ENCODE measurements around the gene KLHDC3. TPM values are rescaled to one million over a fixed set of nuclear protein-coding genes. Genes with fewer than 3 reads are reported as not detected.

The KLHDC3 gene
- total and polyA plus RNA-seq, 2 of the 8 experiments (the other 6 are each of a cell fraction or from before 2014, with no cell fraction given) = 181 to 203 TPM

DNA sequence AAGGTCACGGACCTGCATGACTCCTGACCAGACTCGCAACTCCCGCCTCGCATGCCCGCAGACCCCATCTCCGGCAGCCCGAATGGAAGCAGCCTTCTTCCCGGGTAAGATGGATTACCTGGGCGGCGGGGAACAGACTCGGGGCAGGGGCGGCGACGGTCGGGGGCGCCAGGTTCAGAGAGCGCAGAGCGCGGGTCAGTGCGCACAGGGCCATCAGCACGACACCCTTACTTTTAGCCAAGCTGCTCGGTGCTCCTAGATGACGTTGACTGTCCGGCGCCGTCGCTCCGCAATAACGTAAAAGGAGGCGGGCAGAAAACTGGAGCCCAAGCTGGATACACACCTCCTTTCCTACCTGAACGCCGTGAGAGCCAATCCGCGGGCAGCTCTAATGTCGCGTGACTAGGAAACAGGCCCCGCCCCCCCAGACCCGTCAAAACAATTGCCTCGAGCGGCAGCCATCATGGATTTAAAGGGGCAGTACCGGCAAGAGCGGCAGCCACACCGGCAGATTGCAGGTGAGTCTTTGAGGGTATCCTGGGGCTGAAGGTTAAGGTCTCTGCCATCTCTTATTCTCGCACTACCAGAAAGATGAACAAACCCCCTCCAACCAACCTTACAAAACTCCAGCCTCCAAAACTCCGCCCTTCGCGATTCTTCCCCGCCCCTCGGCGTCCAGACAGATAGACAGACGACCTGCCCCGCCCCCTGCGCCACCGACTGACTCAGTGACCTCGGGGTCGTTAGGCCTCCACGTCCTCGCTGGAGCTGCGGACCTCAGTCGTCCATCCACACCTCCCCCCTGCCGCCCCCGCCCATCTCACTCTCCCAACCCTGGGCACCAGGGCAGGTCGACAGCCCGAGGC is 45.4 kb downstream of the KLHDC3 start, which contains the start of the genes KLC4 and MRPL2 (continued):
- no peak; the same call in none of the 2 replicates for TF ChIP-seq RBBP5 (IDR thresholded peaks at IDR 0.05; ENCODE audit: borderline replicate concordance, low read depth, low read length)
- no peak for TF ChIP-seq POU5F1 (IDR thresholded peaks at IDR 0.05; ENCODE audit: low read depth, low read length)
- TF ChIP-seq CEBPB (IDR thresholded peaks at IDR 0.05; ENCODE audit: low read depth, low read length) = no peak
- TF ChIP-seq GABPA (IDR thresholded peaks at IDR 0.05; ENCODE audit: borderline replicate concordance, insufficient read depth, low read length) = no peak
- peak; percentile 99 for TF ChIP-seq POLR2AphosphoS5 (IDR thresholded peaks at IDR 0.05; ENCODE audit: low read depth, low read length)
- no peak for TF ChIP-seq SIX5 (IDR thresholded peaks at IDR 0.05; ENCODE audit: low read depth, low read length)
- peak in 1 of 2 experiments; percentile 31; a peak in 1 of 4 replicates for TF ChIP-seq HDAC2 (IDR thresholded peaks at IDR 0.05; ENCODE audit: borderline replicate concordance in 1 of 2, low read depth in 2 of 2, low read length in 2 of 2)
- peak; percentile 100 for TF ChIP-seq KDM4A (IDR thresholded peaks at IDR 0.05; ENCODE audit: low read depth, low read length, severe bottlenecking)
- peak; percentile 63 for TF ChIP-seq CHD2 (IDR thresholded peaks at IDR 0.05; ENCODE audit: low read length)
- no peak for TF ChIP-seq EZH2 (IDR thresholded peaks at IDR 0.05; ENCODE audit: low read depth, low read length, severe bottlenecking)
- TF ChIP-seq, protein P1, sequence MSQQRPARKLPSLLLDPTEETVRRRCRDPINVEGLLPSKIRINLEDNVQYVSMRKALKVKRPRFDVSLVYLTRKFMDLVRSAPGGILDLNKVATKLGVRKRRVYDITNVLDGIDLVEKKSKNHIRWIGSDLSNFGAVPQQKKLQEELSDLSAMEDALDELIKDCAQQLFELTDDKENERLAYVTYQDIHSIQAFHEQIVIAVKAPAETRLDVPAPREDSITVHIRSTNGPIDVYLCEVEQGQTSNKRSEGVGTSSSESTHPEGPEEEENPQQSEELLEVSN (IDR thresholded peaks at IDR 0.05) = no peak
- TF ChIP-seq RXRA (IDR thresholded peaks at IDR 0.05; ENCODE audit: insufficient read depth, low read depth, low read length) = no peak
- no peak for TF ChIP-seq KDM1A (IDR thresholded peaks at IDR 0.05; ENCODE audit: borderline replicate concordance, low read length)
- no peak for TF ChIP-seq CHD1 (IDR thresholded peaks at IDR 0.05; ENCODE audit: low read depth, low read length)
- no peak for TF ChIP-seq NANOG (IDR thresholded peaks at IDR 0.05; ENCODE audit: insufficient read depth, low read depth, low read length, poor library complexity, severe bottlenecking)
- TF ChIP-seq JUN (IDR thresholded peaks at IDR 0.05; ENCODE audit: low read depth, low read length) = no peak
- TF ChIP-seq CTBP2 (IDR thresholded peaks at IDR 0.05; ENCODE audit: borderline replicate concordance, insufficient read depth, insufficient read length, low read length) = no peak
- TF ChIP-seq, protein P2, sequence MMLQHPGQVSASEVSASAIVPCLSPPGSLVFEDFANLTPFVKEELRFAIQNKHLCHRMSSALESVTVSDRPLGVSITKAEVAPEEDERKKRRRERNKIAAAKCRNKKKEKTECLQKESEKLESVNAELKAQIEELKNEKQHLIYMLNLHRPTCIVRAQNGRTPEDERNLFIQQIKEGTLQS (IDR thresholded peaks at IDR 0.05; ENCODE audit: insufficient read depth, low read depth, low read length) = peak; percentile 96
- TF ChIP-seq KDM5A (IDR thresholded peaks at IDR 0.05; ENCODE audit: low read length) = peak; percentile 95
- TF ChIP-seq YY1 (IDR thresholded peaks at IDR 0.05; ENCODE audit: low read depth, low read length) = peak; percentile 98
- TF ChIP-seq TEAD4 (IDR thresholded peaks at IDR 0.05; ENCODE audit: low read depth, low read length) = no peak
- no peak for TF ChIP-seq GTF2F1 (IDR thresholded peaks at IDR 0.05; ENCODE audit: borderline replicate concordance, low read depth, low read length)

Measured in H1 (cell line).